HUDEP-2 (cell line): ENCODE data around the gene TMEM14A.

Experiments used
- DNase-seq, 76 experiments: peaks; one replicate each; lab custom pipeline; 2025; ENCODE audit not compliant: unreplicated experiment in 76 of 76; lab: John Stamatoyannopoulos, UW

Gene TMEM14A

DNA sequence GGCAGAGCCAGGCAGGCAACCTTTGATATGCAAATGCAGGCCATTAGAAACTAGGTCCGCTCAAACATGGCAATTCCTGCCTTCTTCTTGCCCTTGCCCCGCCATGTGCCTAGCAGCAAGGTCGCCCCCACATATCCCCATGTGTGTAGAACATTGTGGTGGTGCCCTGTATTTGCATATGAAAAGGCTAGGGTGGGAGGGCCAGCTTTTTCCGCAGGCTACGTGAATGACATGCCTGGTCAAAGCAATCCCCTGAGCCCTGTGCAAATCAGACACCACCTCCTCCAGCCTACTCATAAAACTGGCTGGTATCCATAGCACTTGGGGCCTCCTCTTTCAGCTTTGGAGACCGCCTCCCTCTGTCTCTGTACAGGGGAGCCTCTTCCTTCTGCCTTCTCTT, 60.8 kb downstream of the TMEM14A start:
- no peak for DNase-seq

DNA sequence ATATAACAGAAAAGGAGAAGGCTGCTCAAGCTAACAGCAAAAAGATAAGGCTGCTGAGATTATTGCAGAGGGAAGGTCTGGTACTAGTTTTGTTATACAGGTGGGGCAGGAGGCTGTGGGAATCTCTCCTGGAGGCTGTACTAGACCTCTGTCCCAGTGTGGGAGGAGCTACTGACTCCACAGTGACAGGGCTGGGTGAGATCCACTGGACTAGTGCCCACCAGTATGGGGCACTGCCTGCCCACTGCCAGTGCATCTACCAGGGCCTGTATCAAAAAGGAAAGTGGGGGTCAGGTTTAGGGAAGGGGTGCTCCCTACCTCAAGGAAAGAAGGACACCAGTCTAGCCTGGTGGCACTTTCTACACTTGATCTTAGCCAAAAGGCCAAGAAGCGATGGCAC, 62.3 kb downstream of the TMEM14A start:
- DNase-seq: no peak

DNA sequence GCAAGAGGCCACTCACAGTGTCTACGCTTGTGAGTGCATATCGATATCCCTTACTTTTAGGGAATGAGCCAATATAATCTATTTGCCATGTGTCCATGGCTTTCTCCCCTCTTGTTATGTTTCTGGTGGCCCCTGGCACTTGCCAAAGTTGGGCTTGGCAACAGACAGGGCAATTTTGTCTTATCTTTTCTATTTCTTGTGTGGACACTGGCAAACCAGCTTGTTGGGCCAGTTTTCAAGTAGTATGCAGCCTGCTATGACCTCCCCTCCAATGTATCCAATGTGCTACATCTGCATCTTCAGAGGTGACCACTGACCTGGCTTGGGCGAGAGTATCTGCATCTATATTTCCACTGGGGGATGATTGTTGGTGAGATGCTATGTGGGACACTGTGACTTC, 63.2 kb downstream of the TMEM14A start:
- no peak for DNase-seq

DNA sequence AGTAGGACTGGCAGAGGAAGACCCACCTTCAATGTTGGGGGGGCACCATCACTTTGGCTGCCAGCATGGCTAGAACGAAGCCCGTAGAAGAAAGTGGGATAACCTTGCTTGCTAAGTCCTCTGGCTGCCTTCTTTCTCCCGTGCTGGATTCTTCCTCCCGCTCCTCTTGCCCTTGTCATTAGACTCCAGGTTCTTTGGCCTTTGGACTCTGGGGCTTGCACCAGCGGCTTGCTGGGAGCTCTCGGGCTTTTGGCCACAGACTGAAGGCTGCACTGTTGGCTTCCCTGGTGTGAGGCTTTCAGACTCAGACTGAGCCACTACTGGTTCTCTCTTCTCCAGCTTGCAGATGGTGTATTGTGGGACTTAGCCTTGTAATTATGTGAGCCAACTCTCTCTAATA, 64.2 kb downstream of the TMEM14A start:
- DNase-seq: no peak

DNA sequence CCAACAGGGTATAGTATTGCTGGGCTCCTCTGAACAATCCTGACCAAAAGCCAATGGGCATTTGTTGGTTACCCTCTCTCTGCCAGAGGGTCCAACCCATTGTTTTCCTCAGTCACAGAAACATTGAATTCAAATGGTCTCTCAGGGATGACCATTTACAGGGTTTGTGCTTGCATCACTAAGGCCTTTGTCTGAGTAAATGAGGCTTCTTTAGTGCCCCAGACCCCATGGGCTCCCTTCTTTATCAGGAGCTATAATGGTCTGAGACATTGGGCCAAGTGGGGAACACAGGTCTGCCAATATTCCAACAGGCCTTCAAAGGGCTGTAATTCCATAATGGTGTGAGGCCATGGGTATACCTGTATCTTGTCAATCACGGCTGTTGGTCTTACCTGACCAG, 65.2 kb downstream of the TMEM14A start:
- DNase-seq: no peak
